Measurements from ENCODE around the gene DYRK4. TPM values are rescaled to one million over a fixed set of nuclear protein-coding genes. Genes with fewer than 3 reads are reported as not detected.

DYRK4 gene
- total RNA-seq, 1 experiment from 2014 or later, result 56.7 TPM

GRCh38 chr12:4589941-4590340 is 27.9 kb downstream of the DYRK4 start:
- H3K9me3 ChIP-seq, result no peaks in the 10 kb centered on the region
- H3K27me3 ChIP-seq, result no peaks in the 10 kb centered on the region
- no peak overlapping the region for H3K4me3 ChIP-seq
- H3K36me3 ChIP-seq, result no peaks in the 10 kb centered on the region
- DNase-seq, result no peak

GRCh38 chr12:4591180-4591687 is 29.2 kb downstream of the DYRK4 start:
- H3K36me3 ChIP-seq, result no peaks in the 10 kb centered on the region
- H3K4me3 ChIP-seq, result no peak overlapping the region
- no peaks in the 10 kb centered on the region for H3K27me3 ChIP-seq
- no peak for DNase-seq
- no peaks in the 10 kb centered on the region for H3K9me3 ChIP-seq

- Histone ChIP-seq H3K4me3 (no peak overlapping the region), H3K9me3 (no peaks in the 10 kb centered on the region), H3K27me3 (no peaks in the 10 kb centered on the region), H3K36me3 (no peaks in the 10 kb centered on the region)
- no peak for DNase-seq
Observed at GRCh38 chr12:4595881-4596280, 33.9 kb downstream of the DYRK4 start.

GRCh38 chr12:4603421-4603820 is 41.4 kb downstream of the DYRK4 start:
- no peaks in the 10 kb centered on the region for H3K36me3 ChIP-seq
- H3K9me3 ChIP-seq, result no peaks in the 10 kb centered on the region
- DNase-seq, result no peak

GRCh38 chr12:4603946-4604345 is 41.9 kb downstream of the DYRK4 start:
- no peak overlapping the region for H3K4me3 ChIP-seq
- DNase-seq, result no peak
- no peaks in the 10 kb centered on the region for H3K36me3 ChIP-seq
- H3K9me3 ChIP-seq, result no peaks in the 10 kb centered on the region
- H3K27me3 ChIP-seq, result no peaks in the 10 kb centered on the region

More at GRCh38 chr12:4603421-4603820, 41.4 kb downstream of the DYRK4 start:
- H3K4me3 ChIP-seq, result no peak overlapping the region
- no peaks in the 10 kb centered on the region for H3K27me3 ChIP-seq

- Histone ChIP-seq H3K36me3 (no peaks in the 10 kb centered on the region), H3K9me3 (no peaks in the 10 kb centered on the region), H3K27me3 (no peaks in the 10 kb centered on the region), H3K4me3 (peak overlapping the region; percentile 72)
- DNase-seq, result peak; percentile 73
Observed at GRCh38 chr12:4604684-4605193, 42.7 kb downstream of the DYRK4 start.

- no peak for DNase-seq
- Histone ChIP-seq H3K36me3 (peaks cover 6% of the 10 kb centered on the region), H3K9me3 (no peaks in the 10 kb centered on the region), H3K27me3 (no peaks in the 10 kb centered on the region), H3K4me3 (no peak overlapping the region)
Observed at GRCh38 chr12:4607056-4607455, 45.0 kb downstream of the DYRK4 start.

GRCh38 chr12:4609071-4609470 is 47.1 kb downstream of the DYRK4 start:
- no peak for DNase-seq
- Histone ChIP-seq H3K4me3 (no peak overlapping the region), H3K9me3 (no peaks in the 10 kb centered on the region), H3K27me3 (no peaks in the 10 kb centered on the region), H3K36me3 (peaks cover 11% of the 10 kb centered on the region)

GRCh38 chr12:4610481-4610880 is 48.5 kb downstream of the DYRK4 start:
- no peak for DNase-seq
- H3K9me3 ChIP-seq, result no peaks in the 10 kb centered on the region
- no peak overlapping the region for H3K4me3 ChIP-seq
- no peaks in the 10 kb centered on the region for H3K27me3 ChIP-seq
- peaks cover 11% of the 10 kb centered on the region for H3K36me3 ChIP-seq

- DNase-seq, result no peak
- peaks cover 11% of the 10 kb centered on the region for H3K36me3 ChIP-seq
- H3K4me3 ChIP-seq, result no peak overlapping the region
- no peaks in the 10 kb centered on the region for H3K27me3 ChIP-seq
- H3K9me3 ChIP-seq, result no peaks in the 10 kb centered on the region
Observed at GRCh38 chr12:4615667-4616066, 53.7 kb downstream of the DYRK4 start.

GRCh38 chr12:4621511-4621910 is 59.5 kb downstream of the DYRK4 start:
- DNase-seq, result no peak
- no peak overlapping the region for H3K4me3 ChIP-seq
- no peaks in the 10 kb centered on the region for H3K36me3 ChIP-seq
- peaks cover 7% of the 10 kb centered on the region for H3K27me3 ChIP-seq
- no peaks in the 10 kb centered on the region for H3K9me3 ChIP-seq

GRCh38 chr12:4626543-4626942 is 64.5 kb downstream of the DYRK4 start:
- no peaks in the 10 kb centered on the region for H3K9me3 ChIP-seq
- DNase-seq, result peak; percentile 35
- H3K4me3 ChIP-seq, result no peak overlapping the region
- H3K27me3 ChIP-seq, result peaks cover 24% of the 10 kb centered on the region
- H3K36me3 ChIP-seq, result no peaks in the 10 kb centered on the region

- Histone ChIP-seq H3K36me3 (no peaks in the 10 kb centered on the region), H3K9me3 (no peaks in the 10 kb centered on the region), H3K27me3 (peaks cover 26% of the 10 kb centered on the region), H3K4me3 (no peak overlapping the region)
- peak; percentile 26 for DNase-seq
Observed at GRCh38 chr12:4628406-4628805, 66.4 kb downstream of the DYRK4 start.

- no peaks in the 10 kb centered on the region for H3K36me3 ChIP-seq
- H3K27me3 ChIP-seq, result peaks cover 29% of the 10 kb centered on the region
- no peak overlapping the region for H3K4me3 ChIP-seq
- no peak for DNase-seq
- no peaks in the 10 kb centered on the region for H3K9me3 ChIP-seq
Observed at GRCh38 chr12:4630262-4630661, 68.3 kb downstream of the DYRK4 start.

GRCh38 chr12:4643747-4644146 is 81.7 kb downstream of the DYRK4 start:
- no peak for DNase-seq
- peaks cover 32% of the 10 kb centered on the region for H3K27me3 ChIP-seq
- no peak overlapping the region for H3K4me3 ChIP-seq
- H3K9me3 ChIP-seq, result no peaks in the 10 kb centered on the region
- no peaks in the 10 kb centered on the region for H3K36me3 ChIP-seq

- Histone ChIP-seq H3K4me3 (no peak overlapping the region), H3K9me3 (no peaks in the 10 kb centered on the region), H3K27me3 (peaks cover 31% of the 10 kb centered on the region), H3K36me3 (no peaks in the 10 kb centered on the region)
- DNase-seq, result no peak
Observed at GRCh38 chr12:4645023-4645422, 83.0 kb downstream of the DYRK4 start.

- Histone ChIP-seq H3K27me3 (peaks cover 11% of the 10 kb centered on the region), H3K9me3 (no peaks in the 10 kb centered on the region), H3K4me3 (peak overlapping the region; percentile 77), H3K36me3 (no peaks in the 10 kb centered on the region; the same call in 1 of the 2 replicates)
- no peak for DNase-seq
Observed at GRCh38 chr12:4648104-4648500, 86.1 kb downstream of the DYRK4 start.

- DNase-seq, result peak; percentile 79
- H3K27me3 ChIP-seq, result peaks cover 7% of the 10 kb centered on the region; the same call in 1 of the 2 replicates
- peaks cover 1% of the 10 kb centered on the region for H3K36me3 ChIP-seq
- H3K9me3 ChIP-seq, result no peaks in the 10 kb centered on the region
- H3K4me3 ChIP-seq, result peak within 1 kb of the TSS; percentile 77
Observed at GRCh38 chr12:4648501-4649357, 86.7 kb downstream of the DYRK4 start, which contains the start of the genes AKAP3 and NDUFA9. AKAP3 (minus strand) TSS chr12:4649051; CDS start chr12:4638196, 10,855 bp downstream. NDUFA9 (plus strand) TSS chr12:4649114; CDS start chr12:4649127, 13 bp downstream.
